ENCODE data around the gene DERL3.

Gene DERL3

GRCh38 chr22:23793326-23793725 is 45.5 kb downstream of the DERL3 start:
- H2AFZ ChIP-seq (ENCODE audit: low read length) = no peak overlapping the region
- H3K9ac ChIP-seq (ENCODE audit: low read length) = no peak overlapping the region
- H3K36me3 ChIP-seq (replicated peaks; ENCODE audit: insufficient read depth, low read length) = peaks cover 14% of the 10 kb centered on the region; the same call in 1 of the 2 replicates
- no peaks in the 10 kb centered on the region for H4K20me1 ChIP-seq (ENCODE audit: insufficient read depth, low read length)
- no peak overlapping the region for H3K4me2 ChIP-seq (ENCODE audit: low read depth, low read length)
- H3K79me2 ChIP-seq (ENCODE audit: low read length) = peaks cover 54% of the 10 kb centered on the region
- no peak overlapping the region for H3K27ac ChIP-seq (ENCODE audit: low read length)
- no peak for DNase-seq
- H3K27me3 ChIP-seq (replicated peaks; ENCODE audit: insufficient read depth, low read length) = no peaks in the 10 kb centered on the region
- TF ChIP-seq, protein P1, sequence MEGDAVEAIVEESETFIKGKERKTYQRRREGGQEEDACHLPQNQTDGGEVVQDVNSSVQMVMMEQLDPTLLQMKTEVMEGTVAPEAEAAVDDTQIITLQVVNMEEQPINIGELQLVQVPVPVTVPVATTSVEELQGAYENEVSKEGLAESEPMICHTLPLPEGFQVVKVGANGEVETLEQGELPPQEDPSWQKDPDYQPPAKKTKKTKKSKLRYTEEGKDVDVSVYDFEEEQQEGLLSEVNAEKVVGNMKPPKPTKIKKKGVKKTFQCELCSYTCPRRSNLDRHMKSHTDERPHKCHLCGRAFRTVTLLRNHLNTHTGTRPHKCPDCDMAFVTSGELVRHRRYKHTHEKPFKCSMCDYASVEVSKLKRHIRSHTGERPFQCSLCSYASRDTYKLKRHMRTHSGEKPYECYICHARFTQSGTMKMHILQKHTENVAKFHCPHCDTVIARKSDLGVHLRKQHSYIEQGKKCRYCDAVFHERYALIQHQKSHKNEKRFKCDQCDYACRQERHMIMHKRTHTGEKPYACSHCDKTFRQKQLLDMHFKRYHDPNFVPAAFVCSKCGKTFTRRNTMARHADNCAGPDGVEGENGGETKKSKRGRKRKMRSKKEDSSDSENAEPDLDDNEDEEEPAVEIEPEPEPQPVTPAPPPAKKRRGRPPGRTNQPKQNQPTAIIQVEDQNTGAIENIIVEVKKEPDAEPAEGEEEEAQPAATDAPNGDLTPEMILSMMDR (IDR thresholded peaks at IDR 0.05; ENCODE audit: low read length) = no peak
- TF ChIP-seq EZH2phosphoT487 (IDR thresholded peaks at IDR 0.05; ENCODE audit: low read length) = no peak
- TF ChIP-seq EZH2 (optimal IDR thresholded peaks at IDR 0.05; ENCODE audit: low read depth, low read length) = no peak
- no peak overlapping the region for H3K4me3 ChIP-seq (ENCODE audit: low read length)
- H3F3A ChIP-seq (ENCODE audit: insufficient read depth, low read length) = no peaks in the 10 kb centered on the region
- no peaks in the 10 kb centered on the region for H3K9me2 ChIP-seq (replicated peaks; ENCODE audit: insufficient read depth, low read length)
- 0 out of 2 replicates have a peak, but pooled peaks cover 3% of the 10 kb centered on the region for H3K4me1 ChIP-seq (ENCODE audit: low read length)
- H3K9me3 ChIP-seq (replicated peaks; ENCODE audit: insufficient read depth, low read length) = no peaks in the 10 kb centered on the region

- Histone ChIP-seq H3K27me3 (replicated peaks; ENCODE audit: insufficient read depth, low read length) (no peaks in the 10 kb centered on the region), H3K9me3 (replicated peaks; ENCODE audit: insufficient read depth, low read length) (no peaks in the 10 kb centered on the region), H4K20me1 (ENCODE audit: insufficient read depth, low read length) (no peaks in the 10 kb centered on the region), H3K4me3 (ENCODE audit: low read length) (no peak overlapping the region), H3K9me2 (replicated peaks; ENCODE audit: insufficient read depth, low read length) (no peaks in the 10 kb centered on the region), H3K36me3 (replicated peaks; ENCODE audit: insufficient read depth, low read length) (peaks cover 14% of the 10 kb centered on the region; the same call in 1 of the 2 replicates), H3K79me2 (ENCODE audit: low read length) (peaks cover 65% of the 10 kb centered on the region), H3K4me2 (ENCODE audit: low read depth, low read length) (no peak overlapping the region), H3F3A (ENCODE audit: insufficient read depth, low read length) (peaks cover 2% of the 10 kb centered on the region; the same call in 1 of the 2 replicates), H2AFZ (ENCODE audit: low read length) (no peak overlapping the region), H3K4me1 (ENCODE audit: low read length) (0 out of 2 replicates have a peak, but pooled peaks cover 9% of the 10 kb centered on the region), H3K27ac (ENCODE audit: low read length) (no peak overlapping the region), H3K9ac (ENCODE audit: low read length) (no peak overlapping the region)
- TF ChIP-seq EZH2 (optimal IDR thresholded peaks at IDR 0.05; ENCODE audit: low read depth, low read length) (no peak), EZH2phosphoT487 (IDR thresholded peaks at IDR 0.05; ENCODE audit: low read length) (no peak)
- TF ChIP-seq, protein P1 (IDR thresholded peaks at IDR 0.05; ENCODE audit: low read length) = no peak
- no peak for DNase-seq
Measured at GRCh38 chr22:23791738-23792645, 46.8 kb downstream of the DERL3 start.

DNA sequence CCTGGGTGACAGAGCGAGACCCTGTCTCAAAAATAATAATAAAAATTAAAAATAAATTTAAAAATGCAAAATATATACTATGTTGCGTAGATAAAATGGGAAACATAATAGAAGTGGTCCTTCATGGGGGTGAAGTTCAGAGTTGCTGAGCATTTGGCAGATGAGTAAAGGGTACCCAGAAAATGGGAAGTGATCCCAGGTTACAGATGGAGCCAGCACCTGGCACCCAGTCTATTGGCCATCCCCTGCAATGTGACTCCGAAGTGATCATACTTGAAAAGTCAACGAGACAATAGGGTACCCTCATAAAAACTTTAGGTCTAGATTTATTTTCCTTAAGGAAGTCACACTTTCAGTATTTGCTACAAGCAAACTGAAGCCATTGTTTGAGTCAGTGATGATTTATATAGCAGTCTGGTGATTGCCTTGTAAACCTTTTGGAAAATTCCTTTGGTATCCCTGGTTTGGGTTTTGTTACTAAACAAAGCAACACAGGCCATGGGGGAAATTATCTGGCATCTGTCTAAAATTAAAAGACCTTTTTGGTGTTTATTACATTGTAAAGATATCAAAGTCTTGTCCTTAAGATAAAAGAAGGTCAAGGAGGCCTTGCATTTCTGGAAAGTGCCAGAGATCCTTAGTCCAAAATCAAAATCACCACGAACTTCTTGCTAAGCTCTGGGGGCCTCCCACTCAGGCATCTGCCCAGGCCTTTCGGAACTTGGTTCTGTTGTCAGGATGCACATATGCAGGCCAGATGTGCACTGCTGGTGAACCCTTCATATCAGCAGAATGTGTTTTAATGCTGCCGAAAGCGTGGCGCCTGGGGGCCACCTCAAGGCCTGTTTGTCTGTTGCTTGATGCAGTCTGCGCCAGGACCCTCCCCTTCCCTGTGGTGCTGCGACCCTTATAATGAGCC is 47.7 kb downstream of the DERL3 start:
- Histone ChIP-seq H3K27ac (ENCODE audit: low read length) (no peak overlapping the region), H3K36me3 (replicated peaks; ENCODE audit: insufficient read depth, low read length) (peaks cover 11% of the 10 kb centered on the region; the same call in 1 of the 2 replicates), H3K9me2 (replicated peaks; ENCODE audit: insufficient read depth, low read length) (no peaks in the 10 kb centered on the region), H3K4me1 (ENCODE audit: low read length) (peaks cover 13% of the 10 kb centered on the region; the same call in 1 of the 2 replicates), H3K79me2 (ENCODE audit: low read length) (peaks cover 64% of the 10 kb centered on the region), H3F3A (ENCODE audit: insufficient read depth, low read length) (peaks cover 10% of the 10 kb centered on the region; the same call in 1 of the 2 replicates), H3K4me3 (ENCODE audit: low read length) (no peak overlapping the region), H3K27me3 (replicated peaks; ENCODE audit: insufficient read depth, low read length) (no peaks in the 10 kb centered on the region), H3K4me2 (ENCODE audit: low read depth, low read length) (no peak overlapping the region), H2AFZ (ENCODE audit: low read length) (no peak overlapping the region), H3K9ac (ENCODE audit: low read length) (no peak overlapping the region), H3K9me3 (replicated peaks; ENCODE audit: insufficient read depth, low read length) (no peaks in the 10 kb centered on the region), H4K20me1 (ENCODE audit: insufficient read depth, low read length) (no peaks in the 10 kb centered on the region)
- DNase-seq = no peak
- TF ChIP-seq EZH2 (optimal IDR thresholded peaks at IDR 0.05; ENCODE audit: low read depth, low read length) (no peak), EZH2phosphoT487 (IDR thresholded peaks at IDR 0.05; ENCODE audit: low read length) (no peak)

Measured in MM.1S (cell line).